NCI-H82 treated with DMSO at 0.1 percent for 48 hours (cell line): Measurements from ENCODE around the gene LLPH.

Experiments
- DNase-seq: peaks from one replicate; lab custom pipeline; 2025; ENCODE audit not compliant: unreplicated experiment; lab: John Stamatoyannopoulos, UW

LLPH gene

GRCh38 chr12:66092559-66093269 is 37.8 kb downstream of the LLPH start:
- DNase-seq: no peak

DNA sequence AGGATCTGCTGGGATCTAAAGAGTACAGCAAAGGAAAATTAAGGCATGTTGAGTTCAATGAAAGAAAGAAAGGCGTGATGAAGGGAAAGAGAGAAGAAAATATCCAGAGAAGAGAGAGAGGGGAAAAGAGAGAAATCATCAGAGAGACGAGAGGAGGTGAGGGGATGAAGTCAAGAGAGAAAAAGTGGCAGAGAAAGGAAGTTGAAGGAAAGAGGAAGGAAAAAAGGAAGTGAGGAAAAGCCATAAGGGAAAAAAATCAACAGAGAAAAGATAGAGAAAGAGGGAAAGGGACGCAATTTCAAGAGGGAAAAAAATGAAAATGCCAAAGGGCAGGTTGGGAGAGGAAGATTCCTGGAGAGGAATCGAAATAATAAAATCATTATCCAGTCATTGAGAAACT is 40.4 kb downstream of the LLPH start:
- no peak for DNase-seq

DNA sequence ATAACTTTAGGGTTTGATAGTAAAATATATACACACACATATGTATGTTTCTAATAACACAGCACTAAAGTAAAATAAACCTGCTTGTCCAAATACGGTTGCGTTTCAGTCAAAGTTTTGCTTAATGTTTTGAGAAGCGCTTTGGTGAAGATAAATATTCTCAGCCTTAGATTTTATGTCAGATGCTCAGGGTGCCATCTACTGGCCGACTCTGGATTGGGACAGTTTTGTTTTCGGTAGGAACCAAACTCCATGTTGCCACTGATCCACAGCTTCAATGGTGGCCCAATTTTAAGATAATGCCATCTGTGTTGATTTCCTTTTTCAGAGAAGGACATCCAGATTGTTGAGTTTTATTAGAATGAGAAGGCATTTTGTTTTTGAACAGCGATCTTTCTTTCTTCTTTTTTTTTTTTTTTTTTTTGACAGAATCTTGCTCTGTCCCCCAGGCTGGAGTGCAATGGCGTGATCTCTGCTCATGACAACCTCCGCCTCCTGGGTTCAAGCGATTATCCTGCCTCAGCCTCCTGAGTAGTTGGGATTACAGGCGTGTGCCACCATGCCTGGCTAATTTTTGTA is 43.1 kb downstream of the LLPH start:
- DNase-seq: no peak

DNA sequence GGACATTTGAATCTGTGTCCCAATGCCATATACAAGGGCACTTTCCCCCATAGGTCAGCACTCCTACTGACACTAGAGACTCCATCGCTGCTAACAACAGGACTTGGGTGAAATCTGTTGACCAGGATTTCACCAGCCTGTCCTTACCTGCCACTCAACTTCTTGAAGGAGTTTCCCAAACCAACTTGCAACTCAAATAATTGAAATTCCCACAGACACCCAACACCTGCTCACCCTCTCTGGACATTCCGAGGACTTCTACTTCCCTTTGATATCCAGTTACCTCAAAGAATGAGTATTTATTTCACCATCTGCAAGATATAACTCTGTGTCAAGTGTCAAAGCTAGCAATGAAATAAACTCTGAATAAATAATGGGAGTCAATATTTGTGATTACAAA is 44.6 kb downstream of the LLPH start:
- DNase-seq: no peak

DNA sequence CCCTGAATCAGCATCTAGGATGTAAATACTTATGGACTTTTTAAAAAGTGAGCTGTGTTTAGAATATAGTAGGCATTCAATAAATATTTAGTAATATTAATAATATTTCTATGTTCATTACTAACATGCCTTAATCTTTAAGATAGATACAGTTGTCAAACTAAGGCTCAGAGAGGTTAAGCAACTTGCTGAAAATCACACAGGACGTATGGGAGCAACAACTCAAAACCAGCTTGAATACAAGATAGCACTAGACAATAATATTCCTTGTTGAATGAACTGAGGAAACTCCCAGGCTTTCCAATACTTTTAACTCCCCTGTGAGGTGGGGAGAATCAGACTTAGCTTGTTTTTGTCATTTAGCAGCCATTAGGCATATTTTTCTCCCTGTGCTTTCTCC is 45.3 kb downstream of the LLPH start:
- no peak for DNase-seq

DNA sequence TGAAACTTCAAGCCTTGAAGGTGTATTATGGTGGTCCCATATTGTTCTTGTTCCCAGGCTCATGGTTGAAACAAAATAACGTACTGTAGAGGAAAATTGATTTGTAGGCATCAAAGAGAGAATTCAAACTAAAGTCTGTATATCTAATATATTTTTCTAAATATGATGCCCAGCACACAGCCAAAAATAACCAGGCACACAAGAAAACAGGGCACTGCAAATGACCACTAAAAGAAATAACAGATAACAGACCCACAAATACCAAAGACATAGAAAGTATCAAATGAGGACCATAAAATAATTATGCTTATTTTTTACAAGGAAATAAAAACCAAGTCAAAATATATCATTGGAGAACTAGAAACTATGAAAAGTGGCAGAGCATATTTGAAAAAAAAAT is 46.8 kb downstream of the LLPH start:
- DNase-seq: no peak

DNA sequence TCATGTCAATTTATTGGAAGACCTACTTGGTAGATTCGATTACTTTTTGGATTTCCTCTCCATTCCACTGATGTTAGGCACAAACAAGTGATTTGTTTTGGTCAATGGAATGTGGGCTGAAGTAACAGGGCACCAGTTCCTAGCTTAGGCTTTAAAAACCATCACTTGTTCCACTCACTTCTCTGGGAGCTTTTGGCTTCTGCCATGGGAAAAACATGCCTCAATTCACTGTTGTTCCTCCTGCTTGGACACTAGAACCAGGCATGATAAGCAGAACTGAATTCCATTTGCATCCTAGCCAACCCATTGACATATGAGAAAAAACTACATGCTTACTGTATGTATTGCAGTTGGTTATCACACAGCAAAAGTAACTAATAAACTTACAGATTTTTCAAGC is 47.8 kb downstream of the LLPH start:
- no peak for DNase-seq

- DNase-seq: no peak
Measured at GRCh38 chr12:66080791-66081190, 49.8 kb downstream of the LLPH start.

- no peak for DNase-seq
Measured at GRCh38 chr12:66077542-66077941, 53.0 kb downstream of the LLPH start.

DNA sequence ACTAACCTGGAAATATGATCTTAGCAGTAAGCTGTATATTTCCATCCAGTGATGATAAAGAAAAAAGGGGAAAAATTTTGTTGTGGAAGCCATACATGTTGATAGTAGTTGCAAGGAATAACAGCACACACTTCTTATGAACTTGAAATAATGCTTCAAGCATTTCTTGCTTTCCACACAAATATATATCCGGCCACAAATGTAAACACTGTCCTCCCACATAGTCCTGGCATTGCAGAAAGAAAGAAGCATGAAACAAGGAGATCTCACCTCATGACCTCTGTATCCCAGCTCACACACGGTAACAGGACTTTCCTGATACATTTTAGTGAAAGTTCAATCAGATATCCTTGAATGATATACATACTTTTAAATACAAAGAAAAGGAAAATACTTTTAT is 56.0 kb downstream of the LLPH start:
- no peak for DNase-seq

- no peak for DNase-seq
Measured at GRCh38 chr12:66072566-66072965, 58.0 kb downstream of the LLPH start.

GRCh38 chr12:66072135-66072534 is 58.4 kb downstream of the LLPH start:
- DNase-seq: no peak

- no peak for DNase-seq
Measured at GRCh38 chr12:66071549-66071948, 59.0 kb downstream of the LLPH start.

DNA sequence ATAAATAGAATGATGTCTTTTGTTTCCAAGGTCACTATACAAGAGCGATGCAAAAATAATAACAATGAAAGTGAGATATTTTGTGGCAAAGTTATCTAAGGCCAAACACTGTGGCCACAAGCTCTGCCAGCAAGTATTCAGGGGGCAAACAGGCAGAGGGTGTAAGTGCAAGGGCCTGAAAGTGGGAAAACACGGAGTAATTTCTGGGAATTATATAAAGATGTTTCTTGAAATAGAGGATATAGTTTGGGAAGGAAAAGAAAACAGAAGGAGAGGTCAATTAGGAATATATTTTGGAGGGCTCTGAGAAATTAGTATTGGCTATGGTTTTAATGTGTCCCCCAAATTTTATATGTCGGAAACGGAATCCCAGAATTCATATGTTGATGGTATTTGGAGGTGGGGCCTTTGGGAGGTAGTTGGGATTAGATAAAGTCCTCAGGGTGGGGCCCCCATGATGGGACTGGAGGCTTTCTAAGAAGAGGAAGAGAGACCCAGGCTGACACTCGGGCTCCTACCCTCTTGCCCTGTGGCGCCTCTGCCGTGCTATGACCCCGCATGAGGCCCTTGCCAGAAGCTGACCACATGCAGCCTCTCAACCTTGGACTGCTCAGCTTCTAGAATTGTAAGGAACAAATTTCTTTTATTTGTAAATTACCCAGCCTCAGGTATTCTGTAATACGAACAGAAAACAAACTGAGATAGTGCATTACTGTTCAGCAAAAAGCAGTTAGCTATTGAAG is 60.0 kb downstream of the LLPH start:
- DNase-seq: no peak

DNA sequence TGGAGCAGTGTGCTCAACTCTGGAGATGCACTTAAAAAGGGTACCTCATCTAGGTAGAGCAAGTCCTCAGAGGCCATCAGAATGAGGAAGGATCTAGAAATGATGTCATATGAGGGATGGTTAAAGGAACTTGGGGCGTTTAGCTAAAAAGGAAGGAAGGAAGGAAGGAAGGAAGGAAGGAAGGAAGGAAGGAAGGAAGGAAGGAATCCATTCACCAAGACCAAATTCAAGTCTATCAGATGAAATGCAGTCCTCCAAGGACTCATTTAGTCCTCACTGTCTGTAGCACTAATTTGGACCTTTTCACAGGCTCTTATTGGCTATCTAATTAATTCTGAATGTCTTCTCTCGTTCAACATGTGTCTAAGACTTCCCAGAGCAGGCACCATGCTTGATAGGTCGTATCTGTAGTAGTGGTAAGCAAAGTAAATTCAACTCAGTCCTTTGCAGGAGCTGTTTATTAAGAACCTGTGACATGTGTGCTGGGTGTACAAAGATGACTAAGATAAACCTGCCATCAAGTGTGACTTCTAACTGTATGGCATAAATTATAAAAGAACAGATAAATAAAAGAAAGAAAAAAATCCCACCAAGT is 63.5 kb downstream of the LLPH start:
- DNase-seq: no peak
